Gastrocnemius medialis (tissue), 4 donors: Measurements from ENCODE around the gene TBL1X. TPM values are rescaled to one million over a fixed set of nuclear protein-coding genes. Genes with fewer than 3 reads are reported as not detected.

ENCODE experiments used
- ATAC-seq, 2 donors: fragments of 150-250 bp; one replicate each; pipeline ENCODE4 v1.9.1; 2016
- DNase-seq, 2 donors: peaks; one replicate each; pipeline ENCODE4 v3.0.0-alpha.2; 2019
- H3K27ac ChIP-seq, 4 donors: fragments of 200-600 bp; sonication (generic); 1 replicate in 1 of 4; 2 replicates in 3 of 4; pipeline ENCODE4 v1.5.1; 2016 to 2018; ENCODE audit warnings: mild to moderate bottlenecking in 2 of 4, moderate library complexity in 1 of 4
- H3K27me3 ChIP-seq, 3 donors: fragments of 200-600 bp; sonication (generic) in 2 of 3; 1 replicate in 1 of 3; 2 replicates in 2 of 3; pipeline versions ENCODE4 v1.5.1 to v1.6.0; 2016 to 2019; ENCODE audit warnings: mild to moderate bottlenecking in 1 of 3, moderate library complexity in 1 of 3
- H3K36me3 ChIP-seq, 2 donors: fragments of 200-600 bp; sonication (generic) in 1 of 2; one replicate each; pipeline ENCODE4 v1.5.1; 2017 to 2018
- H3K4me1 ChIP-seq, 2 donors: fragments of 200-600 bp; sonication (generic) in 1 of 2; one replicate each; pipeline ENCODE4 v1.5.1; 2016 to 2017; ENCODE audit warnings: mild to moderate bottlenecking in 2 of 2
- H3K4me3 ChIP-seq, 4 donors: fragments of 200-600 bp; sonication (generic) in 3 of 4; 1 replicate in 1 of 4; 2 replicates in 3 of 4; pipeline ENCODE4 v1.5.1; 2016 to 2019; ENCODE audit warnings: mild to moderate bottlenecking in 2 of 4
- H3K9me3 ChIP-seq, 3 donors: fragments of 200-600 bp; sonication (generic) in 2 of 3; 1 replicate in 1 of 3; 2 replicates in 2 of 3; pipeline ENCODE4 v1.5.1; 2016 to 2019
- POLR2A ChIP-seq, 2 donors: fragments of 450-650 bp; IDR thresholded peaks; one replicate each; pipeline ENCODE4 v1.6.1; 2017; ENCODE audit warnings: antibody characterized with exemption in 2 of 2, mild to moderate bottlenecking in 2 of 2, moderate library complexity in 2 of 2
- in situ Hi-C, 4 donors: fragments of 200-750 bp; cut with MboI; loops; one replicate each; pipeline versions ENCODE4 v1.15.0 to v1.8.0; 2017; ENCODE audit warnings: low sequenced_read_pairs in 4 of 4
- intact Hi-C: fragments of 100-400 bp; cut with DNase I; formaldehyde crosslinking; loops from one replicate; pipeline ENCODE4 v1.15.1; 2023; ENCODE audit warnings: low total_unique reads
- total RNA-seq, 4 donors: library from RNA; depleted of rRNA; stranded (reverse); fragments of >200 nt; gene quantifications; one replicate each; pipeline versions ENCODE4 v1.1.0 to v1.2.3, GENCODE V29; 2016
- TF ChIP-seq, protein P1 (sequence below), 5 experiments: fragments of 450-650 bp in 3 of 5; fragments of 200-600 bp in 2 of 5; sonication (generic) in 2 of 5; IDR thresholded peaks in 4 of 5; conservative IDR thresholded peaks in 1 of 5; 1 replicate in 4 of 5; 2 replicates in 1 of 5; pipeline ENCODE4 v1.5.1; 2016 to 2019; ENCODE audit warnings: antibody characterized with exemption in 5 of 5, mild to moderate bottlenecking in 3 of 5, moderate library complexity in 3 of 5

TBL1X gene
- total RNA-seq, 4 donors from 2014 or later: 6.7 to 16.8 (median 8.0) TPM

DNA sequence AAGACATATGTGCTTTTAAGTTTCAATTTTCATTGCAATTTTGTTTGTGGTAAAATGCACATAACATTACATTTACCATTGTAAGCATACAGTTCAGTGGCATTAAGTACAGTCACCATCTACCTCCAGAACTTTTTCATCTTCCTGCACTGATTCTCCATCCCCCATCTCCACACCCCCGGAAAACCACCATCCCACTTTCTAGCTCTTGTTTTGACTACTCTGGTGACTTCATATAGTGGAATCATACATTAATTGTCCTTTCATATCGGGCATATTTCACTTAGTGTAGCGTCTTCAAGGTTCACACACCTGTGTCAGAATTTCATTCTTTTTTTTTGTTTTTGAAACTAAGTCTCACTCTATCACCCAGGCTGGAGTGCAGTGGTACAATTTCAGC lies 157.3 kb downstream of the TBL1X start:
- intact Hi-C loops: no loop called here
- TF ChIP-seq, protein P1, sequence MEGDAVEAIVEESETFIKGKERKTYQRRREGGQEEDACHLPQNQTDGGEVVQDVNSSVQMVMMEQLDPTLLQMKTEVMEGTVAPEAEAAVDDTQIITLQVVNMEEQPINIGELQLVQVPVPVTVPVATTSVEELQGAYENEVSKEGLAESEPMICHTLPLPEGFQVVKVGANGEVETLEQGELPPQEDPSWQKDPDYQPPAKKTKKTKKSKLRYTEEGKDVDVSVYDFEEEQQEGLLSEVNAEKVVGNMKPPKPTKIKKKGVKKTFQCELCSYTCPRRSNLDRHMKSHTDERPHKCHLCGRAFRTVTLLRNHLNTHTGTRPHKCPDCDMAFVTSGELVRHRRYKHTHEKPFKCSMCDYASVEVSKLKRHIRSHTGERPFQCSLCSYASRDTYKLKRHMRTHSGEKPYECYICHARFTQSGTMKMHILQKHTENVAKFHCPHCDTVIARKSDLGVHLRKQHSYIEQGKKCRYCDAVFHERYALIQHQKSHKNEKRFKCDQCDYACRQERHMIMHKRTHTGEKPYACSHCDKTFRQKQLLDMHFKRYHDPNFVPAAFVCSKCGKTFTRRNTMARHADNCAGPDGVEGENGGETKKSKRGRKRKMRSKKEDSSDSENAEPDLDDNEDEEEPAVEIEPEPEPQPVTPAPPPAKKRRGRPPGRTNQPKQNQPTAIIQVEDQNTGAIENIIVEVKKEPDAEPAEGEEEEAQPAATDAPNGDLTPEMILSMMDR (IDR thresholded peaks at IDR 0.05 in 4 of 5, conservative IDR thresholded peaks at IDR 0.05 in 1 of 5): no peak
- TF ChIP-seq POLR2A (IDR thresholded peaks at IDR 0.05): no peak

DNA sequence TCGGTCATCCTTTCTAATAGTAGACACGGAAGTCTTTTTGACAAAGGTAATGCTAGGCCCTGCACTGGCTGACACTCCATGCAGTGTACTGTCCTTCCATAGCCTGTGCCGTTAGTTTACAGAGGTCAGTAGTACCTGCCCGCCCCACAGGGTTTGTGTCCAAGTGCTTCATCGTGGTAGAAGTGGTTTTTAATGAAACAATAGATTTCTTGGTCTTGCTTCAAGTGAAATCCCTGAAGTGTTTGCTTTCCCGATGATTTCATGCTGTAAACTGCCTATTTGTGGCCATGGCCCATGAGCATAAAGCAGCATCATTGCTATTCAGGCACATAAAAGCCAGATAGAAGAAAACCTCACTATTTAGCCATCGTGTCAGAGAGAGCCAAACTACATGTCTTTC lies 161.5 kb downstream of the TBL1X start:
- Histone ChIP-seq H3K4me3 (no peak overlapping the region), H3K27ac (no peak overlapping the region), H3K27me3 (no peaks in the 10 kb centered on the region), H3K4me1 (no peaks in the 10 kb centered on the region), H3K36me3 (no peaks in the 10 kb centered on the region), H3K9me3 (no peaks in the 10 kb centered on the region)
- intact Hi-C loops: no loop called here
- ATAC-seq (no peak), DNase-seq (no peak)
- in situ Hi-C loops: no loop called here
- TF ChIP-seq, protein P1 (IDR thresholded peaks at IDR 0.05 in 4 of 5, conservative IDR thresholded peaks at IDR 0.05 in 1 of 5): no peak
- no peak for TF ChIP-seq POLR2A (IDR thresholded peaks at IDR 0.05)

More for the DNA sequence above, 157.3 kb downstream of the TBL1X start:
- ATAC-seq (no peak), DNase-seq (no peak)
- Histone ChIP-seq H3K27me3 (no peaks in the 10 kb centered on the region), H3K4me1 (no peaks in the 10 kb centered on the region), H3K9me3 (no peaks in the 10 kb centered on the region), H3K36me3 (no peaks in the 10 kb centered on the region), H3K4me3 (no peak overlapping the region), H3K27ac (no peak overlapping the region)
- in situ Hi-C loops: no loop called here

DNA sequence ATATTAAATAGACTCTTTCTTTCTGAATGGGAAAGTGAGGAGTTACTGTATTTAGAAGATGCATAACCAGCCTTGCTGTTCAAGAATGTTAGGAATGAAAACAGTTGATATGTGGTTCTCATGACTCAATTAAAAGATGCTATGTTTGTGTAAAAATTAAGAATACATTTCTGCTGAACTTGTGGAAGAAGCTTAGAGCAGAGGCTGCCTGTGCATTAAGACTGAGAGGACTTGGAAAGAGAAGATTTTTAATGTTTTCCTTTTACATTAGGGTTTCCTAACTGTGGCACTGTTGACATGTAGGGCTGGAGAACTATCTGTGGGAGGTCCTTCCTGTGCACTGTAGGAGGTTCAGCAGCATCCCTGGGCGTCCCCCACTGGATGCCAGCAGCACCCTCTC lies 163.1 kb downstream of the TBL1X start:
- TF ChIP-seq, protein P1 (IDR thresholded peaks at IDR 0.05 in 4 of 5, conservative IDR thresholded peaks at IDR 0.05 in 1 of 5): no peak
- TF ChIP-seq POLR2A (IDR thresholded peaks at IDR 0.05): no peak
- no peak for ATAC-seq
- H3K27ac ChIP-seq: no peak overlapping the region
- H3K36me3 ChIP-seq: no peaks in the 10 kb centered on the region
- no peaks in the 10 kb centered on the region for H3K4me1 ChIP-seq
- in situ Hi-C loops: no loop called here
- no peaks in the 10 kb centered on the region for H3K27me3 ChIP-seq
- no peaks in the 10 kb centered on the region for H3K9me3 ChIP-seq
- no peak overlapping the region for H3K4me3 ChIP-seq
- intact Hi-C loops: no loop called here
- DNase-seq: no peak

DNA sequence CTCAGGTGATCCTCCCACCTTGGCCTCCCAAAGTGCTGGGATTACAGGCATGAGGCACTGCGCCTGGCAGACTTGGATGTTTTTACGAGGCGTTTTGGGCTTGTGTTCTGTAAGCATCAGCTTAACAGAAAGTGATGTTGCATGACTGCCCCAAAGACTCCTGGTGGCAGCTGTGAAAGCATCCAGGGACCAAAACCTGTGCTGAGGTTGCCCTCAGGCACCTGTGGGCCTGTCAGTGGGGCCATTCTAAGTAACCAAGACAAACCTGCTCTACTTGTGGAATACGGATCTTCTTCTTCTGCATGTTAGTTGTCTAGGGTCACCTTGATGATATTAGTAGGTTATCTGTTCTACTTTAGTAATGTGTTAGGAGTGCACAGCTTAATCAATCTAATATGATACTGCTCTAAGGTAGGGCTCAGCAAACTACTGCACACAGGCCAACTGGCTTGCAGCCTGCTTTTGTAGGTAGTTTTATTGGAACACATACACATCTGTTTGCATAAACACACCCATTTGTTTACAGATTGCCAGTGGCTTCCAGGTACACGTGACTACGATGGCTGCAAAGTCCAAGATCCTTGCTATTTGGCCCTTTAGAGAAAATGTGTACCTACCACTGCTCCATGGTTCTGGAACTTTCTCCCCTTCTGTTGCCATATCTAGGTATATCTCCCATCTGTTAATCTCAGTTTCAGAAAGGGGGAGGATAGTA lies 164.1 kb downstream of the TBL1X start:
- Histone ChIP-seq H3K27me3 (no peaks in the 10 kb centered on the region), H3K36me3 (no peaks in the 10 kb centered on the region), H3K9me3 (no peaks in the 10 kb centered on the region), H3K4me1 (no peaks in the 10 kb centered on the region), H3K4me3 (no peak overlapping the region), H3K27ac (no peak overlapping the region)
- no peak for DNase-seq
- intact Hi-C loops (no loop called here), in situ Hi-C loops (no loop called here)
- no peak for TF ChIP-seq POLR2A (IDR thresholded peaks at IDR 0.05)
- TF ChIP-seq, protein P1 (IDR thresholded peaks at IDR 0.05 in 4 of 5, conservative IDR thresholded peaks at IDR 0.05 in 1 of 5): no peak
- ATAC-seq: no peak

DNA sequence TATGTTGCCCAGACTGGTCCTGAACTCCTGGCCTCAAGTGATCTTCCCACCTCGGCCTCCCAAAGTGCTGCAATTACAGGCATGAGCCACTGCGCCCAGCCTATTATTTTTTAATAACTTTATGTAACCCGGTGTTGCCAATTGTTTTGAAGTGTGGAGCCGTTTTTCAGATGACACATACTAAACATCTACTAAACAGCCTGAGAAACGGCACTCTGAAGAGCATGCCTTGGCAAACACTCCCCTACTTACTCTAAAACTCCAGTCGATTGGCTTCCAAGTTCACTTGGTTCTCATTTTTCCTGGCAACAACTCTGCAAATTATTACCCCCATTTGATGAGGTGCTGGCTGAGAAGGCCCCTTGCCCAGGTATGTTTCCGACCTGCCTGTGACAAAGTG lies 169.7 kb downstream of the TBL1X start:
- no peak for DNase-seq
- Histone ChIP-seq H3K9me3 (no peaks in the 10 kb centered on the region), H3K36me3 (no peaks in the 10 kb centered on the region), H3K4me1 (no peaks in the 10 kb centered on the region), H3K27me3 (no peaks in the 10 kb centered on the region), H3K4me3 (no peak overlapping the region), H3K27ac (no peak overlapping the region)
- in situ Hi-C loops (no loop called here), intact Hi-C loops (no loop called here)
- no peak for TF ChIP-seq POLR2A (IDR thresholded peaks at IDR 0.05)
- TF ChIP-seq, protein P1 (IDR thresholded peaks at IDR 0.05 in 4 of 5, conservative IDR thresholded peaks at IDR 0.05 in 1 of 5): no peak
- no peak for ATAC-seq
